H1 (cell line): ENCODE results near the gene SLFN14. TPM values are rescaled to one million over a fixed set of nuclear protein-coding genes. Genes with fewer than 3 reads are reported as not detected.

Experiments used
- CTCF ChIA-PET: fragments of 300-600 bp; sonication (Branson Sonifier 250); formaldehyde crosslinking; loops from one replicate; lab custom pipeline; 2021; ENCODE audit not compliant: partially characterized antibody; lab: Charles Lee
- POLR2A ChIA-PET: fragments of 300-600 bp; sonication (Branson Sonifier 250); formaldehyde crosslinking; loops from one replicate; lab custom pipeline; 2021; ENCODE audit warnings: inconsistent platforms; ENCODE audit not compliant: partially characterized antibody; lab: Charles Lee
- DNase-seq, 2 experiments: peaks; one replicate each; pipeline versions ENCODE4 v3.0.0 to v3.0.0-alpha.2; 2010 to 2022; ENCODE audit warnings: low spot score in 2 of 2, low read depth in 1 of 2, mixed read lengths in 1 of 2
- FAIRE-seq: peaks from 2 replicates; lab custom pipeline; 2011; peaks lifted over from hg19 to GRCh38; lab: Jason Lieb, UNC
- H2AFZ ChIP-seq: 2 replicates; pipeline ENCODE4 v1.8.1; 2012; ENCODE audit warnings: low read length, inconsistent platforms
- H2AK5ac ChIP-seq: 2 replicates; pipeline ENCODE4 v1.6.1; 2013; ENCODE audit warnings: low read depth, low read length
- H2BK120ac ChIP-seq: replicated peaks from 2 replicates; pipeline ENCODE3; 2013; ENCODE audit warnings: low read depth, low read length, inconsistent platforms
- H2BK12ac ChIP-seq: 2 replicates; pipeline ENCODE4 v1.6.1; 2013; ENCODE audit warnings: low read depth, low read length
- H2BK15ac ChIP-seq: 2 replicates; pipeline ENCODE4 v1.6.1; 2013; ENCODE audit warnings: low read length
- H2BK20ac ChIP-seq: 2 replicates; pipeline ENCODE4 v1.6.1; 2013; ENCODE audit warnings: low read length
- H2BK5ac ChIP-seq: 2 replicates; pipeline ENCODE4 v1.6.1; 2013; ENCODE audit warnings: low read depth, low read length
- H3K14ac ChIP-seq: 2 replicates; pipeline ENCODE4 v1.6.1; 2013; ENCODE audit warnings: inconsistent platforms; ENCODE audit not compliant: insufficient read length
- H3K18ac ChIP-seq: 2 replicates; pipeline ENCODE4 v1.6.1; 2013; ENCODE audit warnings: low read length; ENCODE audit errors: extremely low read depth
- H3K23ac ChIP-seq: 2 replicates; pipeline ENCODE4 v1.6.1; 2013; ENCODE audit warnings: inconsistent platforms; ENCODE audit not compliant: insufficient read length
- H3K23me2 ChIP-seq: 2 replicates; pipeline ENCODE4 v1.6.1; 2013; ENCODE audit warnings: low read depth, low read length
- H3K27ac ChIP-seq: 2 replicates; pipeline ENCODE4 v1.6.1; 2011; ENCODE audit warnings: low read depth, low read length, inconsistent platforms
- H3K27me3 ChIP-seq, 4 experiments: replicated peaks in 1 of 4; 1 replicate in 1 of 4; 2 replicates in 3 of 4; pipeline versions ENCODE4 v1.6.1 to v1.8.1; 2011 to 2013; ENCODE audit warnings: low read length in 3 of 4, mild to moderate bottlenecking in 3 of 4, inconsistent platforms in 2 of 4, mixed read lengths in 2 of 4, moderate library complexity in 1 of 4; ENCODE audit not compliant: control insufficient read depth in 3 of 4, insufficient read depth in 3 of 4; ENCODE audit errors: extremely low read depth in 1 of 4
- H3K36me3 ChIP-seq, 4 experiments: 2 replicates each; pipeline versions ENCODE4 v1.6.1 to v1.8.1; 2011 to 2013; ENCODE audit warnings: mild to moderate bottlenecking in 4 of 4, low read length in 3 of 4, moderate library complexity in 2 of 4, control low read depth in 1 of 4, inconsistent platforms in 1 of 4; ENCODE audit not compliant: insufficient read depth in 4 of 4, control insufficient read depth in 2 of 4
- H3K4ac ChIP-seq: replicated peaks from 2 replicates; pipeline ENCODE3; 2013; ENCODE audit warnings: low read length, low read depth, mixed read lengths, inconsistent platforms; ENCODE audit not compliant: insufficient read length
- H3K4me1 ChIP-seq, 4 experiments: replicated peaks in 1 of 4; 1 replicate in 1 of 4; 2 replicates in 3 of 4; pipeline versions ENCODE4 v1.6.1 to v1.8.1; 2011 to 2013; ENCODE audit warnings: low read length in 3 of 4, inconsistent platforms in 2 of 4, mixed read lengths in 1 of 4; ENCODE audit not compliant: insufficient read depth in 4 of 4, control insufficient read depth in 3 of 4
- H3K4me2 ChIP-seq, 2 experiments: 2 replicates each; pipeline versions ENCODE4 v1.6.1 to v1.8.1; 2011 to 2013; ENCODE audit warnings: low read depth in 2 of 2, low read length in 2 of 2, control low read depth in 1 of 2, inconsistent platforms in 1 of 2, mild to moderate bottlenecking in 1 of 2; ENCODE audit not compliant: insufficient read depth in 1 of 2
- H3K4me3 ChIP-seq, 4 experiments: fragments of 200-600, 300-600 bp in 1 of 4; sonication (generic), shearing (Covaris generic), sonication (Bioruptor Twin) in 1 of 4; 2 replicates each; pipeline versions ENCODE4 v1.5.1 to v1.8.1; 2011 to 2016; ENCODE audit warnings: low read length in 4 of 4, low read depth in 3 of 4, control low read depth in 2 of 4, inconsistent platforms in 2 of 4, mild to moderate bottlenecking in 2 of 4, mixed read lengths in 1 of 4, moderate library complexity in 1 of 4; ENCODE audit not compliant: insufficient read depth in 2 of 4; ENCODE audit errors: extremely low read depth in 1 of 4
- H3K56ac ChIP-seq: replicated peaks from 2 replicates; pipeline ENCODE3; 2013; ENCODE audit warnings: low read depth, mild to moderate bottlenecking, mixed read lengths, low read length, inconsistent platforms; ENCODE audit not compliant: insufficient read length
- H3K79me1 ChIP-seq: 2 replicates; pipeline ENCODE4 v1.6.1; 2013; ENCODE audit warnings: low read depth, low read length, control low read depth
- H3K79me2 ChIP-seq, 2 experiments: 2 replicates each; pipeline versions ENCODE4 v1.6.1 to v1.8.1; 2012 to 2013; ENCODE audit warnings: low read length in 2 of 2, mild to moderate bottlenecking in 2 of 2, inconsistent platforms in 1 of 2; ENCODE audit not compliant: insufficient read depth in 2 of 2, control insufficient read depth in 1 of 2
- H3K9ac ChIP-seq, 4 experiments: replicated peaks in 1 of 4; 1 replicate in 1 of 4; 2 replicates in 3 of 4; pipeline versions ENCODE4 v1.6.1 to v1.8.1; 2011 to 2013; ENCODE audit warnings: low read depth in 3 of 4, low read length in 3 of 4, control low read depth in 2 of 4, mild to moderate bottlenecking in 2 of 4, moderate library complexity in 2 of 4, inconsistent platforms in 1 of 4; ENCODE audit errors: extremely low read depth in 1 of 4
- H3K9me3 ChIP-seq, 2 experiments: 2 replicates each; pipeline versions ENCODE4 v1.6.1 to v1.8.1; 2012 to 2013; ENCODE audit warnings: mild to moderate bottlenecking in 2 of 2, moderate library complexity in 2 of 2, control low read depth in 1 of 2, inconsistent platforms in 1 of 2, low read depth in 1 of 2, low read length in 1 of 2, mixed read lengths in 1 of 2; ENCODE audit not compliant: insufficient read depth in 2 of 2
- H4K20me1 ChIP-seq, 2 experiments: replicated peaks in 1 of 2; 2 replicates each; pipeline versions ENCODE3 to v1.8.1; 2011 to 2013; ENCODE audit warnings: inconsistent platforms in 2 of 2, low read length in 2 of 2, mild to moderate bottlenecking in 1 of 2; ENCODE audit not compliant: insufficient read depth in 2 of 2, control insufficient read depth in 1 of 2
- H4K5ac ChIP-seq: 2 replicates; pipeline ENCODE4 v1.6.1; 2013; ENCODE audit warnings: low read length, low read depth, mixed read lengths, inconsistent platforms; ENCODE audit not compliant: insufficient read length
- H4K8ac ChIP-seq: 2 replicates; pipeline ENCODE4 v1.8.0; 2013; ENCODE audit warnings: mild to moderate bottlenecking, moderate library complexity, low read length, inconsistent platforms; ENCODE audit not compliant: insufficient read depth; ENCODE audit errors: extremely low read depth
- H4K91ac ChIP-seq: replicated peaks from 2 replicates; pipeline ENCODE3; 2013; ENCODE audit warnings: low read length, mixed read lengths, inconsistent platforms; ENCODE audit not compliant: insufficient read length
- BACH1 ChIP-seq: IDR thresholded peaks from 2 replicates; pipeline ENCODE4 v1.6.1; 2012; ENCODE audit warnings: low read length, improper control_type of control experiment
- CBX5 ChIP-seq: fragments of 300-800, 300-1000 bp; sonication (generic); IDR thresholded peaks from 2 replicates; pipeline ENCODE4 v1.7.1; 2016; ENCODE audit warnings: antibody characterized with exemption, low read length, low read depth
- EZH2 ChIP-seq: fragments of 200-600 bp; sonication (generic); IDR thresholded peaks from 2 replicates; pipeline ENCODE4 v1.7.1; 2012; ENCODE audit warnings: low read depth, mild to moderate bottlenecking, moderate library complexity, low read length, inconsistent platforms; ENCODE audit not compliant: severe bottlenecking
- JUN ChIP-seq: IDR thresholded peaks from 2 replicates; pipeline ENCODE4 v1.6.1; 2011; ENCODE audit warnings: low read depth, mild to moderate bottlenecking, improper control_type of control experiment, low read length
- RFX5 ChIP-seq: IDR thresholded peaks from 2 replicates; pipeline ENCODE4 v1.6.1; 2011; ENCODE audit warnings: low read depth, low read length, improper control_type of control experiment, borderline replicate concordance
- RNF2 ChIP-seq: fragments of 200-900, 300-1000 bp; sonication (generic); IDR thresholded peaks from 2 replicates; pipeline ENCODE4 v1.7.1; 2016; ENCODE audit warnings: borderline replicate concordance, low read depth, mild to moderate bottlenecking, antibody characterized with exemption, low read length; ENCODE audit not compliant: poor library complexity, severe bottlenecking; ENCODE audit errors: missing control alignments
- TAF1 ChIP-seq: IDR thresholded peaks from 2 replicates; pipeline ENCODE4 v1.6.1; 2011; ENCODE audit warnings: mild to moderate bottlenecking, low read depth, low read length
- TBP ChIP-seq: IDR thresholded peaks from 2 replicates; pipeline ENCODE4 v1.6.1; 2011; ENCODE audit warnings: low read depth, low read length, improper control_type of control experiment
- TCF12 ChIP-seq: IDR thresholded peaks from 2 replicates; pipeline ENCODE4 v1.6.1; 2011; ENCODE audit warnings: low read depth, mild to moderate bottlenecking, low read length
- WGBS, 2 experiments: shearing (Covaris generic) in 1 of 2; methylation state at CpG; one replicate each; pipeline versions ENCODE4 v1.1.6 to v1.1.7; 2013 to 2015; ENCODE audit warnings: low lambda C conversion rate in 2 of 2, mixed read lengths in 2 of 2, inconsistent platforms in 1 of 2, low coverage in 1 of 2, missing lambda C conversion rate in 1 of 2; ENCODE audit not compliant: insufficient replicate concordance in 2 of 2, insufficient coverage in 1 of 2, insufficient read length in 1 of 2; ENCODE audit errors: extremely low coverage in 1 of 2, missing lambda C conversion rate in 1 of 2; 5-methylcytosine and 5-hydroxymethylcytosine counted together
- polyA plus RNA-seq, 7 experiments: library from polyadenylated mRNA; depleted of rRNA in 3 of 7; stranded (reverse) in 5 of 7; unstranded in 2 of 7; fragments of >200 nt in 5 of 7; fragments of 200-250 nt in 2 of 7; gene quantifications; 1 replicate in 5 of 7; 2 replicates in 1 of 7; 4 replicates in 1 of 7; pipeline versions ENCODE4 v1.2.1 to v1.2.3, GENCODE V29; 2011 to 2013; ENCODE audit warnings: missing spikeins in 2 of 7, mixed read lengths in 2 of 7
- total RNA-seq: library from RNA; stranded (reverse); fragmentation: NEBNext Ultra II Directional; extraction: Animal tissue kit (Norgen Biotek cat#: 25700); gene quantifications from 2 replicates; pipeline ENCODE4 v1.2.1, GENCODE V29; 2021
- TF ChIP-seq, protein P1 (sequence below): IDR thresholded peaks from 2 replicates; pipeline ENCODE4 v1.6.1; 2011; ENCODE audit warnings: low read depth, mild to moderate bottlenecking, low read length; ENCODE audit not compliant: insufficient read depth

The SLFN14 gene
- total and polyA plus RNA-seq, 2 of the 8 experiments (the other 6 are each of a cell fraction or from before 2014, with no cell fraction given) = 0.03 TPM; not detected in 1

DNA sequence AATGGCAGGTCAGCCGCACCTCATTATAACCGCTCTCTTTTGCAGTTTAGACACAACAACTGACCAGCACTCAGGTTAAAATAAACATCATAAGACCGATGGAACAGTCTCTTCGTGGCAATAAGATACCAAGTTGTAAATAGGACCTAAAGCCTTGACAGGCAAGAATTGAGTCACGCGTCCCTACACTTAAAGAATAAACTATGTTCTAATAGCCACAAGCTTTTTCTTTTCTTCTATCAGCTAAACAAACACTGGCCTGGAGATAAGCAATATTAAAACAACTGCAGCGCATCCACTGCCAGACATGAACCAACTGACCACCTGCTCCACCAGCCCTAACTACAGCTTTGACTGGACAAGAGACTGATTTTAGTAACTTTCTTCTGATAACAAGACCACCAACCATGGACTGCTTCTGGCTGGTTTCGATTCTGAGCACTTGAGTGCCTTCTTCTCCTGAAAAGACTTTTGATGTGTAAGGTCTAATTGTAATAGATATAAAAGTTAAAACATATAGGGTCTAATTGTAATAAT is 40.6 kb downstream of the SLFN14 start:
- FAIRE-seq = no peak
- Histone ChIP-seq H2BK120ac (no peak overlapping the region), H3K9ac (no peak overlapping the region), H3K4me3 (no peak overlapping the region), H3K56ac (no peak overlapping the region), H3K4me1 (no peaks in the 10 kb centered on the region), H3K4ac (no peak overlapping the region), H4K20me1 (no peaks in the 10 kb centered on the region), H4K8ac (no peak overlapping the region), H3K27me3 (no peaks in the 10 kb centered on the region), H4K5ac (no peak overlapping the region), H3K14ac (no peak overlapping the region), H3K36me3 (no peaks in the 10 kb centered on the region), H3K4me2 (no peak overlapping the region), H4K91ac (no peak overlapping the region), H3K23ac (no peak overlapping the region), H3K27ac (no peak overlapping the region), H2BK5ac (no peak overlapping the region), H2BK12ac (no peak overlapping the region), H2BK20ac (no peak overlapping the region), H2AK5ac (no peak overlapping the region), H3K23me2 (no peaks in the 10 kb centered on the region), H3K79me2 (no peaks in the 10 kb centered on the region), H2AFZ (no peak overlapping the region), H3K18ac (no peak overlapping the region), H3K9me3 (no peaks in the 10 kb centered on the region), H3K79me1 (no peaks in the 10 kb centered on the region), H2BK15ac (no peak overlapping the region)
- DNase-seq = no peak
- CTCF ChIA-PET = interaction anchor here (0.9 to 1.0 kb wide), 2 partner anchors 19 to 207 kb away, joined by 3 to 4 read pairs; no protein-coding TSS in a partner anchor
- POLR2A ChIA-PET = no interaction called here
- 83% methylated on average over 8 of the region's 8 CpGs; no CpG with 5 or more reads in 1 of the 2 experiments for WGBS, 2 experiments
- TF ChIP-seq BACH1 (no peak), RNF2 (no peak), CBX5 (no peak), EZH2 (no peak), TAF1 (no peak), TBP (no peak), JUN (no peak), RFX5 (no peak), TCF12 (no peak)
- TF ChIP-seq, protein P1, sequence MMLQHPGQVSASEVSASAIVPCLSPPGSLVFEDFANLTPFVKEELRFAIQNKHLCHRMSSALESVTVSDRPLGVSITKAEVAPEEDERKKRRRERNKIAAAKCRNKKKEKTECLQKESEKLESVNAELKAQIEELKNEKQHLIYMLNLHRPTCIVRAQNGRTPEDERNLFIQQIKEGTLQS = no peak
